Endothelial cell of umbilical vein (primary cell): ENCODE measurements around the gene GSTM4. TPM values are rescaled to one million over a fixed set of nuclear protein-coding genes. Genes with fewer than 3 reads are reported as not detected.
A peak's percentile ranks its signal among the peaks of the same experiment; 100 is the strongest.

ENCODE experiments used
- BruUV-seq: library from RNA; stranded (reverse); fragments of 400-500 nt; replicated peaks from 2 replicates; lab custom pipeline; 2021; lab: Mats Ljungman, UMichigan
- CTCF ChIA-PET: fragments of 300-600, 350-600 bp; sonication (Branson Sonifier 250); formaldehyde crosslinking; loops from one replicate; lab custom pipeline; 2021; ENCODE audit warnings: antibody characterized with exemption, inconsistent platforms; lab: Charles Lee
- POLR2A ChIA-PET: fragments of 300-600, 350-600 bp; sonication (Branson Sonifier 250); formaldehyde crosslinking; loops from one replicate; lab custom pipeline; 2021; ENCODE audit warnings: antibody characterized with exemption, inconsistent platforms; lab: Charles Lee
- DNase-seq: peaks from one replicate; pipeline ENCODE4 v3.0.0-alpha.2; 2011; ENCODE audit warnings: low read depth, low spot score
- FAIRE-seq: peaks from 2 replicates; lab custom pipeline; 2011; peaks lifted over from hg19 to GRCh38; lab: Jason Lieb, UNC
- H2AFZ ChIP-seq: 2 replicates; pipeline ENCODE4 v1.6.0; 2012; ENCODE audit warnings: low read depth, low read length, control low read depth, inconsistent platforms
- H3K27ac ChIP-seq: 2 replicates; pipeline ENCODE4 v1.5.1; 2011; ENCODE audit warnings: low read depth, mild to moderate bottlenecking, control low read depth, low read length, moderate library complexity; ENCODE audit not compliant: insufficient read depth
- H3K27me3 ChIP-seq, 2 experiments: 2 replicates each; pipeline versions ENCODE4 v1.6.0 to v1.6.1; 2011; ENCODE audit warnings: low read length in 2 of 2, mixed read lengths in 1 of 2; ENCODE audit not compliant: control insufficient read depth in 2 of 2, insufficient read depth in 2 of 2
- H3K36me3 ChIP-seq, 2 experiments: 2 replicates in 1 of 2; 3 replicates in 1 of 2; pipeline ENCODE4 v1.5.1; 2011; ENCODE audit warnings: low read length in 2 of 2, mild to moderate bottlenecking in 1 of 2, moderate library complexity in 1 of 2; ENCODE audit not compliant: control insufficient read depth in 2 of 2, insufficient read depth in 2 of 2; ENCODE audit errors: extremely low read depth in 1 of 2
- H3K4me1 ChIP-seq: 3 replicates; pipeline ENCODE4 v1.5.1; 2011; ENCODE audit warnings: mild to moderate bottlenecking, low read length; ENCODE audit not compliant: control insufficient read depth, insufficient read depth; ENCODE audit errors: extremely low read depth
- H3K4me2 ChIP-seq: 2 replicates; pipeline ENCODE4 v1.6.1; 2011; ENCODE audit warnings: low read length, control low read depth, mixed read lengths; ENCODE audit not compliant: insufficient read depth
- H3K4me3 ChIP-seq, 3 experiments: fragments of 200-600 bp in 1 of 3; sonication (generic), shearing (Covaris generic) in 1 of 3; replicated peaks in 1 of 3; 2 replicates each; pipeline ENCODE4 v1.5.1; 2011 to 2016; ENCODE audit warnings: control low read depth in 3 of 3, low read length in 3 of 3, mild to moderate bottlenecking in 2 of 3, inconsistent platforms in 1 of 3, low read depth in 1 of 3, moderate library complexity in 1 of 3; ENCODE audit not compliant: insufficient read depth in 1 of 3
- H3K79me2 ChIP-seq: 2 replicates; pipeline ENCODE4 v1.6.0; 2012; ENCODE audit warnings: low read length, inconsistent platforms; ENCODE audit not compliant: control insufficient read depth, insufficient read depth
- H3K9ac ChIP-seq: replicated peaks from 2 replicates; pipeline ENCODE3; 2011; ENCODE audit warnings: low read length, control low read depth; ENCODE audit not compliant: insufficient read depth; ENCODE audit errors: extremely low read depth
- H3K9me1 ChIP-seq: replicated peaks from 3 replicates; pipeline ENCODE4 v1.6.0; 2011; ENCODE audit warnings: mild to moderate bottlenecking, low read length; ENCODE audit not compliant: control insufficient read depth, insufficient read depth; ENCODE audit errors: extremely low read depth
- H3K9me3 ChIP-seq: replicated peaks from 2 replicates; pipeline ENCODE4 v1.5.1; 2012; ENCODE audit warnings: low read length, inconsistent platforms; ENCODE audit not compliant: control insufficient read depth, insufficient read depth
- H4K20me1 ChIP-seq: replicated peaks from 2 replicates; pipeline ENCODE3; 2011; ENCODE audit warnings: mild to moderate bottlenecking, low read length; ENCODE audit not compliant: control insufficient read depth, insufficient read depth; ENCODE audit errors: extremely low read depth
- EZH2 ChIP-seq: IDR thresholded peaks from 2 replicates; pipeline ENCODE4 v1.6.1; 2012; ENCODE audit warnings: borderline replicate concordance, low read depth, mild to moderate bottlenecking, moderate library complexity, low read length, inconsistent platforms; ENCODE audit not compliant: severe bottlenecking
- FOS ChIP-seq: IDR thresholded peaks from 2 replicates; pipeline ENCODE4 v1.6.1; 2011; ENCODE audit warnings: mild to moderate bottlenecking, low read length, moderate library complexity, borderline replicate concordance; ENCODE audit not compliant: insufficient read depth
- GATA2 ChIP-seq: IDR thresholded peaks from 2 replicates; pipeline ENCODE4 v1.7.0; 2011; ENCODE audit warnings: low read depth, mild to moderate bottlenecking, moderate library complexity, mixed read lengths, low read length; ENCODE audit not compliant: insufficient read length, insufficient read depth
- JUN ChIP-seq: IDR thresholded peaks from 2 replicates; pipeline ENCODE4 v1.6.1; 2011; ENCODE audit warnings: borderline replicate concordance, low read depth; ENCODE audit not compliant: insufficient read length, insufficient read depth
- MYC ChIP-seq: IDR thresholded peaks from one replicate; pipeline ENCODE4 v1.6.1; 2011; ENCODE audit warnings: mild to moderate bottlenecking, low read depth, low read length
- POLR2A ChIP-seq: IDR thresholded peaks from 2 replicates; pipeline ENCODE4 v1.6.1; 2012; ENCODE audit warnings: low read depth, mild to moderate bottlenecking, control low read depth, low read length
- POLR2AphosphoS5 ChIP-seq: IDR thresholded peaks from 2 replicates; pipeline ENCODE4 v1.6.1; 2012; ENCODE audit warnings: low read depth, mild to moderate bottlenecking, control low read depth, low read length, moderate library complexity; ENCODE audit not compliant: insufficient read depth
- dilution Hi-C: fragments of 300-500 bp; cut with MboI; formaldehyde crosslinking; loops from one replicate; pipeline ENCODE4 v1.15.0; 2019; ENCODE audit warnings: low sequenced_read_pairs; ENCODE audit not compliant: extremely low pct_ligation_motif_present
- intact Hi-C: fragments of 100-400 bp; cut with micrococcal nuclease; formaldehyde crosslinking; loops from one replicate; pipeline ENCODE4 v1.10.0; 2022
- polyA plus RNA-seq, 4 experiments: library from polyadenylated mRNA; depleted of rRNA in 3 of 4; stranded (reverse) in 3 of 4; unstranded in 1 of 4; fragments of >200 nt; gene quantifications; 2 replicates each; pipeline versions ENCODE4 v1.2.1 to v1.2.3, GENCODE V29; 2011 to 2012; ENCODE audit warnings: missing spikeins in 1 of 4
- total RNA-seq: library from RNA; stranded (reverse); gene quantifications from 2 replicates; pipeline ENCODE4 v1.2.3, GENCODE V29; 2021
- TF ChIP-seq, protein P1 (sequence below), 2 donors: IDR thresholded peaks; 1 replicate in 1 of 2; 2 replicates in 1 of 2; pipeline ENCODE4 v1.5.1; 2011; ENCODE audit warnings: low read length in 2 of 2, mild to moderate bottlenecking in 2 of 2, moderate library complexity in 2 of 2, control low read depth in 1 of 2, inconsistent platforms in 1 of 2, low read depth in 1 of 2; ENCODE audit not compliant: insufficient read depth in 1 of 2; ENCODE audit errors: extremely low read depth in 1 of 2
- TF ChIP-seq, protein P2 (sequence below): IDR thresholded peaks from 2 replicates; pipeline ENCODE4 v1.6.1; 2011; ENCODE audit not compliant: insufficient read depth, insufficient read length

The GSTM4 gene
- total and polyA plus RNA-seq, 2 donors (not counting 3 experiments of a cell fraction or from before 2014, with no cell fraction given) = 9.5 to 11.6 TPM

- ChIA-PET CTCF (interaction anchor here (0.6 to 5.8 kb wide), 12 partner anchors 11 to 68 kb away, joined by 3 to 48 read pairs (median 6); partner anchors contain the start of gene GNAI3), POLR2A (interaction anchor here (0.6 kb wide), 1 partner anchor 188 kb away, joined by 3 read pairs; no protein-coding TSS in a partner anchor)
- peak overlapping the region; percentile 5 for H3K9ac ChIP-seq
- no peaks in the 10 kb centered on the region for H3K36me3 ChIP-seq
- no peaks in the 10 kb centered on the region for H4K20me1 ChIP-seq
- H3K4me3 ChIP-seq = no peak overlapping the region
- intact Hi-C loops (loop anchor here (10.0 kb wide), 1 partner anchor 129 kb away; the partner anchor contains the start of gene ATXN7L2), dilution Hi-C loops (no loop called here)
- DNase-seq = peak; percentile 68
- FAIRE-seq = peak; percentile 64
- H2AFZ ChIP-seq = no peak overlapping the region
- BruUV-seq = no TSS peak
- H3K4me1 ChIP-seq = peaks cover 51% of the 10 kb centered on the region
- no peaks in the 10 kb centered on the region for H3K9me3 ChIP-seq
- H3K27ac ChIP-seq = peak overlapping the region; percentile 30
- TF ChIP-seq JUN (no peak), EZH2 (no peak), FOS (no peak), GATA2 (no peak), POLR2AphosphoS5 (no peak), MYC (no peak), POLR2A (no peak)
- TF ChIP-seq, protein P1, sequence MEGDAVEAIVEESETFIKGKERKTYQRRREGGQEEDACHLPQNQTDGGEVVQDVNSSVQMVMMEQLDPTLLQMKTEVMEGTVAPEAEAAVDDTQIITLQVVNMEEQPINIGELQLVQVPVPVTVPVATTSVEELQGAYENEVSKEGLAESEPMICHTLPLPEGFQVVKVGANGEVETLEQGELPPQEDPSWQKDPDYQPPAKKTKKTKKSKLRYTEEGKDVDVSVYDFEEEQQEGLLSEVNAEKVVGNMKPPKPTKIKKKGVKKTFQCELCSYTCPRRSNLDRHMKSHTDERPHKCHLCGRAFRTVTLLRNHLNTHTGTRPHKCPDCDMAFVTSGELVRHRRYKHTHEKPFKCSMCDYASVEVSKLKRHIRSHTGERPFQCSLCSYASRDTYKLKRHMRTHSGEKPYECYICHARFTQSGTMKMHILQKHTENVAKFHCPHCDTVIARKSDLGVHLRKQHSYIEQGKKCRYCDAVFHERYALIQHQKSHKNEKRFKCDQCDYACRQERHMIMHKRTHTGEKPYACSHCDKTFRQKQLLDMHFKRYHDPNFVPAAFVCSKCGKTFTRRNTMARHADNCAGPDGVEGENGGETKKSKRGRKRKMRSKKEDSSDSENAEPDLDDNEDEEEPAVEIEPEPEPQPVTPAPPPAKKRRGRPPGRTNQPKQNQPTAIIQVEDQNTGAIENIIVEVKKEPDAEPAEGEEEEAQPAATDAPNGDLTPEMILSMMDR (IDR thresholded peaks at IDR 0.05; ENCODE audit: extremely low read depth in 1 of 2, insufficient read depth in 1 of 2, low read depth in 1 of 2, low read length in 2 of 2) = no peak
- TF ChIP-seq, protein P2, sequence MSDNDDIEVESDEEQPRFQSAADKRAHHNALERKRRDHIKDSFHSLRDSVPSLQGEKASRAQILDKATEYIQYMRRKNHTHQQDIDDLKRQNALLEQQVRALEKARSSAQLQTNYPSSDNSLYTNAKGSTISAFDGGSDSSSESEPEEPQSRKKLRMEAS = no peak
- H3K27me3 ChIP-seq = no peaks in the 10 kb centered on the region
- H3K4me2 ChIP-seq = peak overlapping the region; percentile 3
- H3K9me1 ChIP-seq = no peaks in the 10 kb centered on the region
- H3K79me2 ChIP-seq = no peaks in the 10 kb centered on the region
Observed at GRCh38 chr1:109613361-109614147, 42.3 kb upstream of the GSTM4 start.
